Progenitor cell of endocrine pancreas (in vitro differentiated cells): Measurements from ENCODE around the gene ITGB2. TPM values are rescaled to one million over a fixed set of nuclear protein-coding genes. Genes with fewer than 3 reads are reported as not detected.

Experiments used
- DNase-seq: peaks from one replicate; pipeline ENCODE4 v3.0.0; 2021; ENCODE audit warnings: low spot score; ENCODE audit not compliant: unreplicated experiment
- H3K27ac Mint-ChIP-seq: 2 replicates; pipeline ENCODE4 v1.8.0; 2021; ENCODE audit warnings: mild to moderate bottlenecking, moderate library complexity, mixed read lengths
- H3K27me3 Mint-ChIP-seq: 2 replicates; pipeline ENCODE4 v1.8.0; 2021; ENCODE audit warnings: mixed read lengths
- H3K36me3 Mint-ChIP-seq: 2 replicates; pipeline ENCODE4 v1.8.0; 2022; ENCODE audit warnings: mixed read lengths; ENCODE audit not compliant: insufficient read depth
- H3K4me1 Mint-ChIP-seq: 2 replicates; pipeline ENCODE4 v1.8.0; 2021; ENCODE audit warnings: low read depth, mixed read lengths
- H3K4me3 Mint-ChIP-seq: 2 replicates; pipeline ENCODE4 v1.8.0; 2021; ENCODE audit warnings: low read depth, mild to moderate bottlenecking, moderate library complexity, mixed read lengths
- H3K9me3 Mint-ChIP-seq: 2 replicates; pipeline ENCODE4 v1.8.0; 2021; ENCODE audit warnings: low read depth, mixed read lengths
- total RNA-seq: library from RNA; stranded (reverse); gene quantifications from 2 replicates; pipeline ENCODE4 v1.2.1, GENCODE V29; 2021
- TF ChIP-seq, protein P1 (sequence below): fragments of 200-600 bp; sonication (generic); IDR thresholded peaks from one replicate; pipeline ENCODE4 v1.5.0; 2021; ENCODE audit warnings: antibody characterized with exemption, mild to moderate bottlenecking; ENCODE audit not compliant: unreplicated experiment

Gene ITGB2
- total RNA-seq, 1 donor from 2014 or later: 0.41 TPM

GRCh38 chr21:44960141-44961092, 39.7 kb upstream of the ITGB2 start:
- Mint-ChIP-seq H3K36me3 (peaks cover 18% of the 10 kb centered on the region), H3K27me3 (no peaks in the 10 kb centered on the region), H3K9me3 (no peaks in the 10 kb centered on the region), H3K4me1 (no peaks in the 10 kb centered on the region), H3K27ac (peak overlapping the region; percentile 10), H3K4me3 (no peak overlapping the region)
- TF ChIP-seq, protein P1, sequence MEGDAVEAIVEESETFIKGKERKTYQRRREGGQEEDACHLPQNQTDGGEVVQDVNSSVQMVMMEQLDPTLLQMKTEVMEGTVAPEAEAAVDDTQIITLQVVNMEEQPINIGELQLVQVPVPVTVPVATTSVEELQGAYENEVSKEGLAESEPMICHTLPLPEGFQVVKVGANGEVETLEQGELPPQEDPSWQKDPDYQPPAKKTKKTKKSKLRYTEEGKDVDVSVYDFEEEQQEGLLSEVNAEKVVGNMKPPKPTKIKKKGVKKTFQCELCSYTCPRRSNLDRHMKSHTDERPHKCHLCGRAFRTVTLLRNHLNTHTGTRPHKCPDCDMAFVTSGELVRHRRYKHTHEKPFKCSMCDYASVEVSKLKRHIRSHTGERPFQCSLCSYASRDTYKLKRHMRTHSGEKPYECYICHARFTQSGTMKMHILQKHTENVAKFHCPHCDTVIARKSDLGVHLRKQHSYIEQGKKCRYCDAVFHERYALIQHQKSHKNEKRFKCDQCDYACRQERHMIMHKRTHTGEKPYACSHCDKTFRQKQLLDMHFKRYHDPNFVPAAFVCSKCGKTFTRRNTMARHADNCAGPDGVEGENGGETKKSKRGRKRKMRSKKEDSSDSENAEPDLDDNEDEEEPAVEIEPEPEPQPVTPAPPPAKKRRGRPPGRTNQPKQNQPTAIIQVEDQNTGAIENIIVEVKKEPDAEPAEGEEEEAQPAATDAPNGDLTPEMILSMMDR: no peak
- no peak for DNase-seq

GRCh38 chr21:44959376-44960091, 38.8 kb upstream of the ITGB2 start:
- H3K27ac Mint-ChIP-seq: no peak overlapping the region
- no peak for DNase-seq

DNA sequence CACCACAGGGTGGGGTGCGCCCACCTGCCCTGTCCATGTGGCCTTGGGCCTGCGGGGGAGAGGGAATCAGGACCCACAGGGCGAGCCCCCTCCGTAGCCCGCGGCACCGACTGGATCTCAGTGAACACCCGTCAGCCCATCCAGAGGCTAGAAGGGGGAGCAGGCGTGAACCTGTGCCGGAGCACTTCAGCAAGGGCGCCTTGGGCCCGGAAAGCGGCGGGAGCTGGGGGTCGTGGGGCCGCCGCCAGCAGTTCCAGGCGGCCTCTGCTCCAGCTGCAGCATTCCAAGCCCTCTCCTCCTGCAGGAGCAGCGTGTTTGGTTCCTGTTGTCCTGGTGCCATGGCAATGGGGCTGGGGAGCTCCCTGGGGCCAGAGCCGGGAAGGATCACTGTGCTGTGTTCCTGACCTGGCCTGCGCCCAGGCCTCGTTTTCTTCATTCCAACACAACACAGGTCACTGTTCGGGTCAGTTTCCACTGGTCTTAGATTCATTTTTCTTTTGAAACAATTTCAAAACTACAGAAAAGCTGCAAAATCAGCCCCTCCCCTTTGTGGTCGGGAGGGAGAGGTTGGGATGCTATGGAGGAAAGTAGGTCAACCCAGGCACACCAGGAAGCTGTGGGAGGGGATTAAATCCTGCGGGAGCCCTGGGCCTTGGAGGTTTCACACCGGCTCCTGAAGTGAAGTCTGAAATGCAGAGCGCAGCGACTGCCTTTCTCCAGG, 37.9 kb upstream of the ITGB2 start:
- no peak for DNase-seq
- Mint-ChIP-seq H3K4me3 (no peak overlapping the region), H3K36me3 (peaks cover 11% of the 10 kb centered on the region), H3K27ac (no peak overlapping the region), H3K9me3 (no peaks in the 10 kb centered on the region), H3K27me3 (no peaks in the 10 kb centered on the region), H3K4me1 (no peaks in the 10 kb centered on the region)
- TF ChIP-seq, protein P1: no peak

More at GRCh38 chr21:44959376-44960091, 38.8 kb upstream of the ITGB2 start:
- TF ChIP-seq, protein P1: no peak
- Mint-ChIP-seq H3K36me3 (peaks cover 13% of the 10 kb centered on the region), H3K4me3 (no peak overlapping the region), H3K4me1 (no peaks in the 10 kb centered on the region), H3K9me3 (no peaks in the 10 kb centered on the region), H3K27me3 (no peaks in the 10 kb centered on the region)

DNA sequence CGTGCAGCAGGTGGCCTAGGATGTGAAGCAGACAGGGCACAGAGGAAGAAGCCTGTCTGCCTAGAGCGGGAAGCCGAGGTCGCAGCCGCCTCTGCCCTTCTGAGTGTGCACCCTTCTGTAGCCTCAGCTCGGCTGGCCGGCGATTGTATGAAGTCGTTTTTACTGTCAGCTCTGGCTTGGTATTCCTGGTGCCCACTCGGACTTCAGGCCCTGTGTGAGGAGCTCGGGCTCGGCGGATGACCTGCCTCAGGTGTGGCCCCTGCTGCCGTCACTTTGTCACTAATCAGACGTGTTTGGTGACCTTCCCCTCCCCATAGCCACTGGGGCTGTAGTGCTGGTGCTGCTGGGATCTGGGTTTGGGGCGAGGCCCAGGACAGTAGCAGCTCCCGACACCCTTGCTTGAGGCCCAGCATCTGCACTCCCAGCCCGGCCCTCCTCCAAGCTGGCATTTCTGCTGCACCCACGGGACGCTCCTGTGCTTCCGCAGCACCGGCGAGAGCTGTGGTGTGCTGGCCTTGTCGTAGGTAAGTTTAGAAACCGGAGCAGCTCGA, 37.3 kb upstream of the ITGB2 start:
- no peak overlapping the region for H3K27ac Mint-ChIP-seq
- TF ChIP-seq, protein P1: no peak
- peaks cover 8% of the 10 kb centered on the region for H3K36me3 Mint-ChIP-seq
- no peak for DNase-seq
- no peaks in the 10 kb centered on the region for H3K27me3 Mint-ChIP-seq
- no peak overlapping the region for H3K4me3 Mint-ChIP-seq
- no peaks in the 10 kb centered on the region for H3K9me3 Mint-ChIP-seq
- no peaks in the 10 kb centered on the region for H3K4me1 Mint-ChIP-seq
